Brain microvascular endothelial cell (primary cell): ENCODE data around the gene UIMC1.

ENCODE experiments used
- DNase-seq: peaks from one replicate; pipeline ENCODE4 v3.0.0-alpha.2; 2020
- H3K27ac ChIP-seq: fragments of 250-450 bp; sonication (Bioruptor Pico); 2 replicates; pipeline ENCODE4 v1.5.1; 2020; ENCODE audit warnings: mild to moderate bottlenecking, moderate library complexity
- H3K27me3 ChIP-seq: fragments of 250-450 bp; sonication (Bioruptor Pico); replicated peaks from 2 replicates; pipeline ENCODE4 v1.5.1; 2020; ENCODE audit warnings: mild to moderate bottlenecking
- H3K36me3 ChIP-seq: fragments of 250-450 bp; sonication (Bioruptor Pico); replicated peaks from 2 replicates; pipeline ENCODE4 v1.5.1; 2020; ENCODE audit warnings: mild to moderate bottlenecking
- H3K4me3 ChIP-seq: 2 replicates; pipeline ENCODE4 v1.5.1; 2011; ENCODE audit warnings: low read depth, mild to moderate bottlenecking, control low read depth, low read length, moderate library complexity
- in situ Hi-C: cut with HindIII; loops from 2 replicates; pipeline ENCODE4 v1.10.0; 2017; ENCODE audit warnings: low sequenced_read_pairs, low pct_ligation_motif_present
- TF ChIP-seq, protein P1 (sequence below): IDR thresholded peaks from 2 replicates; pipeline ENCODE4 v1.5.1; 2011; ENCODE audit warnings: low read depth, mild to moderate bottlenecking, moderate library complexity, low read length, control low read depth, inconsistent platforms; ENCODE audit errors: missing control alignments

Gene UIMC1

DNA sequence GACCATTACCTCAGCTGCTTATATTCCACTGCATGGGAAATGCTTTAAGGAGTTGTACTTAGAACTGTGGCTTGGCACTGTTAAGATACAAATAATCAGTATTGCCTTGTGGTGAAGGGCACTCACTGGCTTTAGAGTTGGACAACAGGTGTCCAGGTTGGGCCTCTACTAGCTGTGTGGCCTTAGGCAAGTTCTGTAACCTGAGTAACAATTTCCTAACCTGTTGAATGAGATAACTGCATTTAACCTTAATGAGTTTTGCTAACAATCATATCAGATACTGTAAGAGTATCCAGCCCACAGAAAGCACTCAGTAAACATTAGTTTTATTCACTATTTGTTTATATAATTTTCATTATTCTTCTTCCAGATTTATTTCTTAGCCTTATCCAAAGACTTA, 90.2 kb downstream of the UIMC1 start:
- DNase-seq = no peak
- TF ChIP-seq, protein P1, sequence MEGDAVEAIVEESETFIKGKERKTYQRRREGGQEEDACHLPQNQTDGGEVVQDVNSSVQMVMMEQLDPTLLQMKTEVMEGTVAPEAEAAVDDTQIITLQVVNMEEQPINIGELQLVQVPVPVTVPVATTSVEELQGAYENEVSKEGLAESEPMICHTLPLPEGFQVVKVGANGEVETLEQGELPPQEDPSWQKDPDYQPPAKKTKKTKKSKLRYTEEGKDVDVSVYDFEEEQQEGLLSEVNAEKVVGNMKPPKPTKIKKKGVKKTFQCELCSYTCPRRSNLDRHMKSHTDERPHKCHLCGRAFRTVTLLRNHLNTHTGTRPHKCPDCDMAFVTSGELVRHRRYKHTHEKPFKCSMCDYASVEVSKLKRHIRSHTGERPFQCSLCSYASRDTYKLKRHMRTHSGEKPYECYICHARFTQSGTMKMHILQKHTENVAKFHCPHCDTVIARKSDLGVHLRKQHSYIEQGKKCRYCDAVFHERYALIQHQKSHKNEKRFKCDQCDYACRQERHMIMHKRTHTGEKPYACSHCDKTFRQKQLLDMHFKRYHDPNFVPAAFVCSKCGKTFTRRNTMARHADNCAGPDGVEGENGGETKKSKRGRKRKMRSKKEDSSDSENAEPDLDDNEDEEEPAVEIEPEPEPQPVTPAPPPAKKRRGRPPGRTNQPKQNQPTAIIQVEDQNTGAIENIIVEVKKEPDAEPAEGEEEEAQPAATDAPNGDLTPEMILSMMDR = no peak
- in situ Hi-C loops = no loop called here
- Histone ChIP-seq H3K4me3 (no peak overlapping the region), H3K36me3 (no peaks in the 10 kb centered on the region), H3K27me3 (no peaks in the 10 kb centered on the region), H3K27ac (no peak overlapping the region)

DNA sequence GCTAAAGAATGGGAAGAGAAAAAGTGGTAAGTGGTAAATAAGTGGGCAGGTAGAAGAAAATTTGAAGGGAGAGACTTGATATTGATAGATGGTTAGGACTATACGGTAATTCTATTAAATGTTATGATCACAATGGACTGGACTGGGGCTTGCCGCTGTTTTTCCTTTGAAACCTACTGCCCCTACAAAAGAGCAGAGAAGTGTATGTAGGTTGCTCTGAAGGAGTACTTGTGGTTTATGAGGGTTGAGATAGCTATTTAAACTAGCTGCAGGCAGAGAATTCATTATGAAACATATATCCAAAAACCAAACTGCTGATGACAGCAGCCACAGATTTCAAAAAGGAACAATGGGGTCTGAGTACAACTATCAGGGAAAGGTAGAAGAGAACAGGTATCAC, 90.7 kb downstream of the UIMC1 start:
- H3K27me3 ChIP-seq = no peaks in the 10 kb centered on the region
- H3K4me3 ChIP-seq = no peak overlapping the region
- in situ Hi-C loops = no loop called here
- TF ChIP-seq, protein P1 = no peak
- H3K27ac ChIP-seq = no peak overlapping the region
- no peaks in the 10 kb centered on the region for H3K36me3 ChIP-seq
- DNase-seq = no peak

DNA sequence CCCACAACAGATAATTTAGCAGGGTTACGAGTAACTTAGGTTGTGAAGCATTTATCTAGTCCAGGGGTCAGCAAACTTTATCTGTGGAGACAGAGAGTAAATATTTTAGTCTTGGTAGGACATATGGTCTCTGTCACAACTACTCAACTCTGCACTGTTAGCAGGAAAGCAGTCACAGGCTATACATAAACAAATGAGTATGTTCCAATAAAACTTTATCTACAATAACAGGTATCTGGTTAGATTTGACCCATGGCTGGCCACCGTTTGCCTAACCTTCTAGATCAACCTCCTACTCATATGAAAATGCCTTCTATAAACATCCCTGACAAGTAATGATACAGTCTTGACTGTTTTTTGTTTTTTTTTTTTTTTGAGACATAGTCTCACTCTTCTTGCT, 94.5 kb downstream of the UIMC1 start:
- in situ Hi-C loops = no loop called here
- Histone ChIP-seq H3K36me3 (peaks cover 12% of the 10 kb centered on the region), H3K27me3 (no peaks in the 10 kb centered on the region), H3K4me3 (no peak overlapping the region), H3K27ac (no peak overlapping the region)
- TF ChIP-seq, protein P1 = no peak
- DNase-seq = no peak

DNA sequence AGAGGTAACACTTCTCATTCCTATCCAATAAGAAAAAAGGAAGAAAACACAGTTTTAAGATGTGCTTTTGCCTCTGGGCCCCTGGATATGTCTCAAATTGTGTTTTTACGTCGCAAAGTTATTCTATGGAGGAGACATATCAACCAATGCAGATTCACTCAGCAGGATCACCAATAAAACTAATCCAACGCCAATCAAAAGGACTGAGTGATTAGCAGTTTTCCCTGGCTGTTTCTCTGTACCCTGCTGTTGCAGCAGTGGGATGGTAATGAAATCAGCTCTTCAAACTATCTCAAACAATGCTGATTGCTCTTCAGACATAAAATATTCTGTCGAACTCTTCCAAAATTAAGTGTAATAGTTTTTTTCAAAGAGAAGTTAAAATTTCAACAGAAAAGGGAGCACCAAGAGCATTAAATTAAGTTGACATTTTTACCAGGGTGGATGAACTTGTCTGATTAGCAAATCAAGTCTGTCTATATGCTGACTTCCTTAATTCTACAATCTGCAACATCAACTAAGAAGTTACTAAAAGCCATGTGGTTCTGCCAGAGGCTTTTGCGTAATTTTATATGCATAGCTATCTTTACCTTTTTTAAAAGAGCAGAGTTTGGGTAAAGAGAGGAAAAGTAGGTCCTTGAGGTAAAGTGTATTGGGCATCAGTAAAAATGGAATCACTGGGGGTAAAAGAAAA, 97.8 kb downstream of the UIMC1 start:
- no peak for DNase-seq
- in situ Hi-C loops = no loop called here
- Histone ChIP-seq H3K4me3 (no peak overlapping the region), H3K27ac (no peak overlapping the region), H3K36me3 (peaks cover 38% of the 10 kb centered on the region), H3K27me3 (no peaks in the 10 kb centered on the region)
- TF ChIP-seq, protein P1 = no peak

DNA sequence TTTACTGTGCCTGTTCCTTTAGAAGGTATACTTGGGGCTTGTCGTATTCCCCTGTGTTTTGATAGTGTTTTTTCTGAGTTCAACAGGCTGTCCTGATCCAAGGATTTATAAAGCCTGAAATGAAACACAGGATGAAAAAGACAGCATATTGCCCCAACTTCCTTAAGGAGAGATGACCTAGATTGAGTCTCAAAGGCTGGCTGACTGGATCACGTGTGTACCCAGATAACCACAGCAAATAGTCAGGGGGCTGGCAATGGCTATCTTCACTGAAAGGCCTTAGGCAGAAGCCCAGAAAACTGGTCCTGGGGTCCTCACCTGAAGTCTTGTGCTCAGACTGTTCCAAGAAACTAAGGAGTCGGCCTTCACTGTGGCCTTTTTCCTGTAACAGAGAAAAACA, 99.8 kb downstream of the UIMC1 start:
- H3K27ac ChIP-seq = no peak overlapping the region
- no peaks in the 10 kb centered on the region for H3K27me3 ChIP-seq
- H3K36me3 ChIP-seq = peaks cover 44% of the 10 kb centered on the region
- TF ChIP-seq, protein P1 = no peak
- in situ Hi-C loops = no loop called here
- no peak overlapping the region for H3K4me3 ChIP-seq
- DNase-seq = no peak

DNA sequence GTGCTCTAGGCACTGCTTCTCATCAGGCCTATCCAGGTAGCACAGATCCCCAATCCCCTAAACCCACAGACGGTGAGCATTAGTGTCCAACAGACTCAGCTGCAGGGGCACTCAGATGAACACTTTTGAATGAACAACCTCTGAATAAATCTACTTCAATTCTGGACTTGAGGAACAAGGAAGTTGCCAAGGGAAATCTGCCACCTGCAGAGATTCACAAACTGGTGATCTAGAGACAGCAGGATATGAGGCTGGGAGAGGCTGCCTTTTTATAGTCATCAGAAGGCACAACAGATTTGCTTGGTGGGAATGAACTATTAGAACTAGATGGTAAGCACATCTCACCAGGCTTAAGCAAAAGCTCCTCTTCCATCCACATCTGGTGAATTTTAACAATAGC, 100.5 kb downstream of the UIMC1 start:
- TF ChIP-seq, protein P1 = no peak
- Histone ChIP-seq H3K36me3 (peaks cover 44% of the 10 kb centered on the region), H3K27me3 (no peaks in the 10 kb centered on the region), H3K4me3 (no peak overlapping the region), H3K27ac (no peak overlapping the region)
- no peak for DNase-seq
- in situ Hi-C loops = no loop called here
